Neural cell (in vitro differentiated cells): ENCODE measurements around the gene PDE4A.
A peak's percentile ranks its signal among the peaks of the same experiment; 100 is the strongest.

ENCODE experiments used
- CTCF ChIP-seq: fragments of 450-650 bp; IDR thresholded peaks from 2 replicates; pipeline ENCODE4 v1.5.1; 2014; ENCODE audit warnings: antibody characterized with exemption, mild to moderate bottlenecking, moderate library complexity; ENCODE audit not compliant: poor library complexity, severe bottlenecking
- EZH2 ChIP-seq: fragments of 200-600, 300-800 bp; shearing (Covaris generic), sonication (generic); IDR thresholded peaks from 2 replicates; pipeline ENCODE4 v1.6.1; 2014; ENCODE audit warnings: antibody characterized with exemption, low read length, borderline replicate concordance, mild to moderate bottlenecking; ENCODE audit not compliant: insufficient read depth, poor library complexity, severe bottlenecking
- POLR2AphosphoS5 ChIP-seq: IDR thresholded peaks from 2 replicates; pipeline ENCODE4 v1.6.1; 2012
- TAF1 ChIP-seq: IDR thresholded peaks from 2 replicates; pipeline ENCODE4 v1.6.1; 2012; ENCODE audit warnings: low read depth

GRCh38 chr19:10510301-10510802 is 90.0 kb downstream of the PDE4A start:
- peak; percentile 66 for TF ChIP-seq CTCF
- TF ChIP-seq POLR2AphosphoS5: no peak
- no peak for TF ChIP-seq TAF1
- no peak for TF ChIP-seq EZH2
